ENCODE measurements around the gene WDR64.
"Not testable (repeated sequence)": the region's sequence is repeated elsewhere in the genome, so short reads cannot be mapped to it uniquely, and the experiment has no call there.

Gene WDR64

DNA sequence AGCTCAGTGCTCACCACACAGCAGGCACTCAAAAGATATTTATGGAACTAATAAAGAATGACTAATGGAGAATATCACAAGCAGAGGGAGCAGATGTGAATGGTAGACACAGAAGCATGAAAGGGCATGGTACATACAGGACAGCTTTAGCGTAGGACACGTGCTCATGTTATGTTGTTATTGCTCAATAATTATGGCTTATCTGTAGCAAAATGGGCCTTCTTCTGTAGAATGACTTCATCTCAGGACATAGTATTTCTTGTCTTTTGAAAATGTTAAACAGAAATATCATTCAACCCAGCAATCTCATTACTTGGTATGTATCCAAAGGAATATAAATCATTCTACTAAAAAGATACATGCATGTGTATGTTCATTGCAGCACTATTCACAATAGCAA is 137.0 kb downstream of the WDR64 start:
- DNase-seq (ENCODE audit: low spot score), result no peak

DNA sequence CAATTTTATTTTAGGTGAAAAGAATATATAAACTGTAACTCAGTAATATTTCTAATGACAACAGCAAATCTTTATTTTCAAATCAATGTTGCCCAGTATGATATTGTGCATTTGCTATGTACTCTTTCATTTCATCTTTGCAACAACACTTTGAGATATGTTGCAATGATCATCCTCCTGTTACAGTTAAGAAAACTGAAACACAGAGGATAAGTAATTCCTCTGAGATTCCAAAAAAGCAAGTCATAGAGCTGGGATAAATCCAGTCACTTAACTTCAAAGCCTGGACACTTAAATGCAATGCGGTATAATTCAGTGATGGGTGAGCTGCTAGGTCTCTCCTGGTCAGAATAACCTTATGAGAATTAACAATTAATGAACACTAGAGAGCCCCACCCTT is 147.3 kb downstream of the WDR64 start:
- TF ChIP-seq, protein P1, sequence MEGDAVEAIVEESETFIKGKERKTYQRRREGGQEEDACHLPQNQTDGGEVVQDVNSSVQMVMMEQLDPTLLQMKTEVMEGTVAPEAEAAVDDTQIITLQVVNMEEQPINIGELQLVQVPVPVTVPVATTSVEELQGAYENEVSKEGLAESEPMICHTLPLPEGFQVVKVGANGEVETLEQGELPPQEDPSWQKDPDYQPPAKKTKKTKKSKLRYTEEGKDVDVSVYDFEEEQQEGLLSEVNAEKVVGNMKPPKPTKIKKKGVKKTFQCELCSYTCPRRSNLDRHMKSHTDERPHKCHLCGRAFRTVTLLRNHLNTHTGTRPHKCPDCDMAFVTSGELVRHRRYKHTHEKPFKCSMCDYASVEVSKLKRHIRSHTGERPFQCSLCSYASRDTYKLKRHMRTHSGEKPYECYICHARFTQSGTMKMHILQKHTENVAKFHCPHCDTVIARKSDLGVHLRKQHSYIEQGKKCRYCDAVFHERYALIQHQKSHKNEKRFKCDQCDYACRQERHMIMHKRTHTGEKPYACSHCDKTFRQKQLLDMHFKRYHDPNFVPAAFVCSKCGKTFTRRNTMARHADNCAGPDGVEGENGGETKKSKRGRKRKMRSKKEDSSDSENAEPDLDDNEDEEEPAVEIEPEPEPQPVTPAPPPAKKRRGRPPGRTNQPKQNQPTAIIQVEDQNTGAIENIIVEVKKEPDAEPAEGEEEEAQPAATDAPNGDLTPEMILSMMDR (IDR thresholded peaks at IDR 0.05; ENCODE audit: extremely low read depth, missing control alignments), result no peak
- no peak for DNase-seq (ENCODE audit: low spot score)

More for the DNA sequence above, 137.0 kb downstream of the WDR64 start:
- TF ChIP-seq, protein P1 (IDR thresholded peaks at IDR 0.05; ENCODE audit: extremely low read depth, missing control alignments), result no peak

DNA sequence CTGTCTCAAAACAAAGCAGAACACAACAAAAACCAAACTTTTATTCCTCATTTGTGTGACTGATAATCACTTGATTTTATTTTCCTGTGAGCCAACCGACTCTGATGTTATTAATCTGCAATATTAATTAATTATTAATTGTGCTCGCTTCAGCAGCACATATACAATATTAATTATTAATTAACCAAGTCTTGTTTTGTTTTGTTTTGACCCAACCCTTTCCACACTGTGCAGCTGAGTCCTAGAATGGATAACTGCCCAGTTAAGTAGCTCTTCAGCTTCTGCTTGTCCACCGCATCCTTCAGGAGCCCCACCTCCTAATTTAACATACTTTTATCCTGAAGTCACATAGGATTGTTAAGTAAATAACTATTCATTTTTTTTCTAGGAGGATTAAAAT is 148.6 kb downstream of the WDR64 start:
- TF ChIP-seq, protein P1 (IDR thresholded peaks at IDR 0.05; ENCODE audit: extremely low read depth, missing control alignments), result no peak
- no peak for DNase-seq (ENCODE audit: low spot score)

DNA sequence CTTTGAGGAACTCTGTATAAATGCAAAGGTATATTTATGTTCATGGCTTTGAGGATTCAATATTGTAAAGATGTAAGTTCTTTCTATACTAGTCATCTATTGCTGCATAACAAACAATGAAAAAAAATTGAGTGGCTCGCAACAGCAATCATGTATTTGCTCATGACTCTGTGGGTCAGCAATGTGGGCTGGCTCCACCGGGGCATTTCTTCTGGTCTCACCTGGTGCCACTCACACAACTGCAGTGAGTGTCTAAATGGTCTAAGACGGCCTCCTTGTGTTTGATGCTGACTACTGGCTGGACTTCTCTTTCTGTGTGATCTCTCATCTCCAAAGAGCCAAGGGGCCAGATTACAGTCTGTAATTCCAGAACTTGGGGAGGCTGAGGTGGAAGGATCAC is 150.8 kb downstream of the WDR64 start:
- TF ChIP-seq, protein P1 (IDR thresholded peaks at IDR 0.05; ENCODE audit: extremely low read depth, missing control alignments), result no peak
- no peak for DNase-seq (ENCODE audit: low spot score)

DNA sequence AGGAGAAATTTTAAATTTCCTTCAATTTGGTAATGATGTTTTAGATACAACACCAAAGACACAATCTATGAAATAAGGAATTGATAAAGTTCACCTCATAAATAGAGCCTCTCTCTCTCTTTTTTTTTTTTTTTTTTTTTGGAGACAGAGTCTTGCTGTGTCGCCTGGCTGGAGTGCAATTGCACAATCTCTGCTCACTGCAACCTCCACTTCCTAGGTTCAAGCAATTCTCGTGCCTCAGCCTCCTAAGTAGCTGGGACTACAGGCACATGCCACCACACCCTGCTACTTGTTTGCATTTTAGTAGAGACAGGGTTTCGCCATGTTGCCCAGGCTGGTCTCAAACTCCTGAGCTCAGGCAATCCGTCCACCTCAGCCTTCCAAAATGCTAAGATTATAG is 152.6 kb downstream of the WDR64 start:
- DNase-seq (ENCODE audit: low spot score), result not testable (repeated sequence)

DNA sequence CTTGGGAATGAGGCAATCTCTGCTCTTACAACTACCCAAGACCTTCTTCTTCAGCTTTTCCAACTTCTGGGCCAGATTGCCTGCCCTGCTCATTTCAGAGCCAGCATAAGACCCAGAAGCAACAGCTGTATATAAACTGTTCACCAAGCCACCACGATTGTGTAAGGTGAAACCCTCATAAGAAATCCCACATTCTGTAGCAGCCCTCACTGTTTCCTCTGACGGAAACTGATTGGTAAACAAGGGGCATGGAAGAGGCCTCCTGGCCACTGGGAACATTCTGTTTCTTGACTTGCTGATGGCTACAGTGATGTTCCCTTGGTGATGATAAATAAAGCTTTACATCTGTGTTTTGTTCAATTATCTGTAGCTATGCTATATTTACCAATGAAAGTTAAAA is 156.2 kb downstream of the WDR64 start:
- TF ChIP-seq, protein P1 (IDR thresholded peaks at IDR 0.05; ENCODE audit: extremely low read depth, missing control alignments), result no peak
- no peak for DNase-seq (ENCODE audit: low spot score)

DNA sequence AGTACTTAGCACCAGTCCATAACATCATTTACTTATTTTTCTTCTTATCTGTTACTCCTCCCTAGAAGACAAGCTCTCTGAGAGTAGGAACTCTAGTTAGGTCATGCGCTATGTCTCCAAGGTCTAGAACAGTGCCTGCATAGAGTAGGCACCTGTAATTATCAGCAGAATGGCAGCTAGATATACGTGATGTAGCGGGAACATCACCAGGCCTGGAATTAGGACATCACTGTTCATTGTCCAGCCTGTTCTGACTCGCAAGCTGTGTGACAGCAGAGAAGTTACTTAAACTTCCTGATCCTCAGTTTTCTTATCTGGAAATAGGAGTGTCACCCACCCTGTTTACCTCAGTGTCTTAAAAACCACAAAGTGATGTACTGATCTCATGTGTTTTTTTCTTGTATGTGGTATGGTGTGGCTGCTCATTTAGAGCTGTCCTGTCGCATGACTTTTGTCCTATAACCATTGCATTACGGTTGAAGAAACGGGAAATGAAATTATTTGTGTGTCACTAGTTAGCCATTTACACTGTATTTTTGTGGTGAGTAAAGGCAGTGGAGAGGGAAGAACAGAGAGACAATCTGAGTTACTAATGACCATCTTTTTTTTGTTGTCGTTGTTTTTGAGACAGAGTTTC is 158.8 kb downstream of the WDR64 start:
- no peak for DNase-seq (ENCODE audit: low spot score)
- TF ChIP-seq, protein P1 (IDR thresholded peaks at IDR 0.05; ENCODE audit: extremely low read depth, missing control alignments), result no peak

DNA sequence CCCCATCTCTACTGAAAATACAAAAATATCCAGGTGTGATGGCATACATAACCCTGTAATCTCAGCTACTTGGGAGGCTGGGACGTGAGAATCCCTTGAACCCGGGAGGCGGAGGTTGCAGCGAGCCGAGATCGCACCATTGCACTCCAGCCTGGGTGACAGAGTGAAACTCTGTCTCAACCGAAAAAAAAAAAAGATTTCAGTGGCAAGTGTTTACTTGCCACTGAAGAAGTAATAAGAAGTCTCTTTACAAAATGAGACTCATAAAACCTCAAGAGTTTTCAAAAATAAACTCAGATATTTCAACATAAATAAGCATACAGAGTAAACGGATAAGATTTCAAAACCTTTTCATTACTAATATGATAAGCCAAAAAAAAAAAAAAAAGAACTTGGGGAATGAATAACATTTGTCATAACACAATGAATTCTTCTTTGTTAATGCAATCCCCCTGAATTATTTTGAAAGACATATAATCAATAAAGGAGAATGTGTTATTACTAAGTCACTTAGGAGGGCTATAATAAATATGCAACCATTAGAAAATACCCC is 161.8 kb downstream of the WDR64 start:
- DNase-seq (ENCODE audit: low spot score), result no peak
- TF ChIP-seq, protein P1 (IDR thresholded peaks at IDR 0.05; ENCODE audit: extremely low read depth, missing control alignments), result no peak

Measured in GM20000 (cell line).